CD4-positive, alpha-beta T cell treated with Interferon alpha-2 for 1 hour (primary cell): ENCODE results near the gene STXBP3.
"Not testable (repeated sequence)": the region's sequence is repeated elsewhere in the genome, so short reads cannot be mapped to it uniquely, and the experiment has no call there.

Experiments
- DNase-seq, 2 donors: peaks; one replicate each; pipeline ENCODE4 v3.0.0-alpha.2; 2020 to 2022

STXBP3 gene

GRCh38 chr1:108746382-108747170 is at the start of gene STXBP3:
Gene STXBP3 (plus strand): TSS chr1:108746674. CDS start chr1:108746738, 64 bp downstream.
- DNase-seq = peak; percentile 98 to 99

GRCh38 chr1:108699375-108700332 is 46.8 kb upstream of the STXBP3 start:
- no peak for DNase-seq

GRCh38 chr1:108701176-108701849 is 45.2 kb upstream of the STXBP3 start:
- DNase-seq = no peak

- DNase-seq = not testable (repeated sequence)
Observed at GRCh38 chr1:108702109-108702508, 44.4 kb upstream of the STXBP3 start.

GRCh38 chr1:108703939-108704338 is 42.5 kb upstream of the STXBP3 start:
- DNase-seq = peak; percentile 14 to 65

GRCh38 chr1:108704496-108704895 is 42.0 kb upstream of the STXBP3 start:
- DNase-seq = no peak

GRCh38 chr1:108706643-108707042 is 39.8 kb upstream of the STXBP3 start:
- no peak for DNase-seq

GRCh38 chr1:108708691-108709660 is 37.5 kb upstream of the STXBP3 start:
- DNase-seq = peak; percentile 62 to 81

GRCh38 chr1:108712606-108713150 is 33.8 kb upstream of the STXBP3 start, which contains the start of gene FNDC7:
Gene FNDC7 (plus strand): TSS chr1:108712908. CDS start chr1:108712934, 26 bp downstream.
- DNase-seq = no peak

GRCh38 chr1:108715932-108716331 is 30.5 kb upstream of the STXBP3 start:
- no peak for DNase-seq

- DNase-seq = no peak
Observed at GRCh38 chr1:108716437-108717230, 29.8 kb upstream of the STXBP3 start.

GRCh38 chr1:108717774-108718316 is 28.6 kb upstream of the STXBP3 start:
- no peak for DNase-seq

- no peak for DNase-seq
Observed at GRCh38 chr1:108718927-108719655, 27.4 kb upstream of the STXBP3 start.

GRCh38 chr1:108719656-108720435 is 26.6 kb upstream of the STXBP3 start:
- no peak for DNase-seq

GRCh38 chr1:108722292-108722691 is 24.2 kb upstream of the STXBP3 start:
- no peak for DNase-seq

GRCh38 chr1:108725906-108726305 is 20.6 kb upstream of the STXBP3 start:
- DNase-seq = no peak

- no peak for DNase-seq
Observed at GRCh38 chr1:108728327-108728923, 18.0 kb upstream of the STXBP3 start.

- no peak for DNase-seq
Observed at GRCh38 chr1:108729481-108729880, 17.0 kb upstream of the STXBP3 start.
